Thyroid gland (tissue), 4 donors: Measurements from ENCODE around the gene MYDGF. TPM values are rescaled to one million over a fixed set of nuclear protein-coding genes. Genes with fewer than 3 reads are reported as not detected.

Experiments used
- DNase-seq, 2 donors: peaks; one replicate each; pipeline ENCODE4 v3.0.0-alpha.2; 2019
- H3K27ac ChIP-seq, 3 donors: fragments of 200-600 bp; sonication (generic); 1 replicate in 2 of 3; 2 replicates in 1 of 3; pipeline ENCODE4 v1.5.1; 2016 to 2019; ENCODE audit warnings: mild to moderate bottlenecking in 1 of 3, moderate library complexity in 1 of 3
- H3K27me3 ChIP-seq: fragments of 200-600 bp; sonication (generic); one replicate; pipeline ENCODE4 v1.5.1; 2019
- H3K36me3 ChIP-seq, 2 donors: fragments of 200-600 bp; sonication (generic); one replicate each; pipeline ENCODE4 v1.5.1; 2016 to 2019
- H3K4me1 ChIP-seq, 2 donors: fragments of 200-600 bp; sonication (generic); one replicate each; pipeline ENCODE4 v1.5.1; 2017 to 2019
- H3K4me3 ChIP-seq, 3 donors: fragments of 200-600 bp; sonication (generic); replicated peaks in 1 of 3; 1 replicate in 2 of 3; 2 replicates in 1 of 3; pipeline ENCODE4 v1.5.1; 2016; ENCODE audit warnings: mild to moderate bottlenecking in 1 of 3
- H3K9me3 ChIP-seq: fragments of 200-600 bp; sonication (generic); one replicate; pipeline ENCODE4 v1.5.1; 2017
- POLR2A ChIP-seq, 2 donors: fragments of 450-650 bp; IDR thresholded peaks; one replicate each; pipeline ENCODE4 v1.6.1; 2017; ENCODE audit warnings: antibody characterized with exemption in 2 of 2, mild to moderate bottlenecking in 2 of 2, moderate library complexity in 1 of 2
- WGBS, 2 donors: methylation state at CpG; one replicate each; pipeline ENCODE4 v1.1.5; 2017; 5-methylcytosine and 5-hydroxymethylcytosine counted together
- intact Hi-C: fragments of 100-400 bp; cut with DNase I; formaldehyde crosslinking; loops from one replicate; pipeline ENCODE4 v1.15.1; 2023
- total RNA-seq, 4 donors: library from RNA; depleted of rRNA; stranded (reverse); fragments of >200 nt; gene quantifications; one replicate each; pipeline ENCODE4 v1.2.3, GENCODE V29; 2016
- TF ChIP-seq, protein P1 (sequence below), 6 experiments: fragments of 200-600 bp in 3 of 6; fragments of 450-650 bp in 3 of 6; sonication (generic) in 3 of 6; IDR thresholded peaks; one replicate each; pipeline ENCODE4 v1.5.1; 2016 to 2019; ENCODE audit warnings: antibody characterized with exemption in 6 of 6, mild to moderate bottlenecking in 2 of 6, inconsistent platforms in 1 of 6, moderate library complexity in 1 of 6

MYDGF gene
- total RNA-seq, 4 donors from 2014 or later: 48.0 to 72.6 (median 65.2) TPM

DNA sequence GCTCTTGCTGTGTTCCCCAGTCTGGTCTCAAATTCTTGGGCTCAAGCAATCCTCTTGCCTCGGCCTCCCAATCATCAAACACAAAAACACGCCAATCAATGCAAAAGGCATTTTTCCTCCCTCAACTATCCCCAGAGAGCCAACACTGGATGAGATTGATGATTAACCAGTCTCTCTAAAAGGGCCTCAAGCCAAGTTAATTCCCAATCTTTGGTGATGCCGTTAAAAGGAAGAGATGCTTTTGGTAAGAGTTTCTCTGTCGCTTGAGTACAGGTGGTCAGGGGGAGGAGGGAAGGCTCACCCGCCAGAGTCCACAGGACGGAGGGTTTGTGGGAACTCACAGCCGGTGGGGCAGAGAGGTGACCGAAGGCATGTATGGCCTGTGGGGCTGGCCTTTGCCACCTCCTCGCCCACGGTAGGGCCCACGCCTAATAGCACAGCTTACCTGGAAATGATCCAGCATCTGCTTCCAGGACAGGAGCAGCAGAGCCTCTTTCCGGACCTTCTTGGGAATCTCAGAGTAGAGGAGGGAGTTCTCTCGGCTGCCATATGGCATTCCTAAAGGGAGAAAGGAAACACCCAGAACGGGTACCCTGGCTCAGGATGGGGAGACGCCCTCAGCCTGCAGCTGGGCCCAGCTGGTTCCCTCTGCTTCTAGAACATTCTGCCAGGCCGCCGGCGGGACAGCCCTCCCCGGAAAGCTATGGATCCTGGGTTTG is 35.4 kb upstream of the MYDGF start:
- no peak for DNase-seq
- Histone ChIP-seq H3K4me3 (no peak overlapping the region), H3K9me3 (no peaks in the 10 kb centered on the region), H3K36me3 (peaks cover 35 to 41% of the 10 kb centered on the region in 2 donors), H3K4me1 (no peaks in the 10 kb centered on the region), H3K27me3 (no peaks in the 10 kb centered on the region), H3K27ac (no peak overlapping the region)
- TF ChIP-seq POLR2A (IDR thresholded peaks at IDR 0.05): no peak
- TF ChIP-seq, protein P1, sequence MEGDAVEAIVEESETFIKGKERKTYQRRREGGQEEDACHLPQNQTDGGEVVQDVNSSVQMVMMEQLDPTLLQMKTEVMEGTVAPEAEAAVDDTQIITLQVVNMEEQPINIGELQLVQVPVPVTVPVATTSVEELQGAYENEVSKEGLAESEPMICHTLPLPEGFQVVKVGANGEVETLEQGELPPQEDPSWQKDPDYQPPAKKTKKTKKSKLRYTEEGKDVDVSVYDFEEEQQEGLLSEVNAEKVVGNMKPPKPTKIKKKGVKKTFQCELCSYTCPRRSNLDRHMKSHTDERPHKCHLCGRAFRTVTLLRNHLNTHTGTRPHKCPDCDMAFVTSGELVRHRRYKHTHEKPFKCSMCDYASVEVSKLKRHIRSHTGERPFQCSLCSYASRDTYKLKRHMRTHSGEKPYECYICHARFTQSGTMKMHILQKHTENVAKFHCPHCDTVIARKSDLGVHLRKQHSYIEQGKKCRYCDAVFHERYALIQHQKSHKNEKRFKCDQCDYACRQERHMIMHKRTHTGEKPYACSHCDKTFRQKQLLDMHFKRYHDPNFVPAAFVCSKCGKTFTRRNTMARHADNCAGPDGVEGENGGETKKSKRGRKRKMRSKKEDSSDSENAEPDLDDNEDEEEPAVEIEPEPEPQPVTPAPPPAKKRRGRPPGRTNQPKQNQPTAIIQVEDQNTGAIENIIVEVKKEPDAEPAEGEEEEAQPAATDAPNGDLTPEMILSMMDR (IDR thresholded peaks at IDR 0.05): no peak
- intact Hi-C loops: no loop called here
- 86 to 91% methylated on average over 16 to 19 of the region's 19 CpGs for WGBS, 2 donors

DNA sequence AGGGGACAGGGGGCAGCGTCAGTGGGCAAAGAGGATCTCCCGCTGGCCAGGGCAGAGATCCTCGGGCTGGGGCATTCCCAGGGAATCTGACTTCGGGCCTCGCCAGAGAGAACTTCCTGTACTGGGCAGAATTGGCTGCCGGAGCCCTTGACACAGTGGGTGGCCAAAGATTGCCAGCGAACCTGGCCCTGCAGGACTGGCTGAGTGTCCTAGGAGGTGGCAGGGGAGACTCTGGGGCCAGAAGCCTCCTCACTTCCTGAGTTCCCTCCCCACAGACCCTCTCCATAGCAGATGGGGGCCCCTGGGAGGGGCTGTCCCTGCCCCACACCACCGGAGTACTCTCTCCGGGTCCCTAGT is 34.2 kb upstream of the MYDGF start:
- H3K9me3 ChIP-seq: no peaks in the 10 kb centered on the region
- TF ChIP-seq, protein P1 (IDR thresholded peaks at IDR 0.05): no peak
- no peak for TF ChIP-seq POLR2A (IDR thresholded peaks at IDR 0.05)
- DNase-seq: no peak
- no peak overlapping the region for H3K27ac ChIP-seq
- H3K36me3 ChIP-seq: peaks cover 45 to 46% of the 10 kb centered on the region in 2 donors
- no peak overlapping the region for H3K4me3 ChIP-seq
- H3K4me1 ChIP-seq: no peaks in the 10 kb centered on the region
- no peaks in the 10 kb centered on the region for H3K27me3 ChIP-seq
- intact Hi-C loops: no loop called here
- 90 to 96% methylated on average over 6 to 8 of the region's 9 CpGs for WGBS, 2 donors

DNA sequence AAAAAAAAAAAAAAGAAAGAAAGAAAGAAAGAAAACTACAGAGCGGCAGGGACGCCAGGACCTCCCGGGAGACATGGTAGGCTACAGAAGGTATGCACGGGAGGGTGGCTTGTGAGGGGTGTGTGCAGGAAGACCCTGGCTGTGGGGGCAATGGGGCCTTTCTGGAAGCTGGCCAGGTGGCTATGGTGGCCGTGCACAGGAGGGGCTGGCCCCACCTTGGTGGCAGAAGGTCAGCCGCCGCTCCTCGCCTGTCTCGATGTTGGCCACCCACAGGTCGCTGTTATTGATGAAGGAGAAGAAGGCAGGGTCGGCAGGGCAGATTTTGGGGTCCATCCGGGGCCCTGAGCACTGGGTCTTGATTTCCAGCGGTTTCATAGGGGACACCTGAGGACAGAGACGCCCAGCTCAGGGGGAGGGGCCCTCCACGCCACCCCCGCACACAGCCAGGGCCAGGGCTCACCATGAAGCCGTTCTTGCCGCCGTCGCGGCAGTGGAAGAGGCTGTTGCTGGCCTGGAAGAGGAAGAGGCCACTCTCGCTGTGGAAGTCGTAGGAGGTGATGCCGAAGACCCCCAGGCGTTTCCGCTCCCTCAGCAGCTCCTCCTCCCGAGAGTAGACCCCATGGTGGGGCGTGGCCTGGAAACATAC is 33.7 kb upstream of the MYDGF start:
- Histone ChIP-seq H3K4me3 (no peak overlapping the region), H3K27ac (no peak overlapping the region), H3K4me1 (no peaks in the 10 kb centered on the region), H3K27me3 (no peaks in the 10 kb centered on the region), H3K36me3 (peaks cover 45 to 48% of the 10 kb centered on the region in 2 donors), H3K9me3 (no peaks in the 10 kb centered on the region)
- TF ChIP-seq, protein P1 (IDR thresholded peaks at IDR 0.05): no peak
- TF ChIP-seq POLR2A (IDR thresholded peaks at IDR 0.05): no peak
- DNase-seq: no peak
- intact Hi-C loops: no loop called here
- 95 to 96% methylated on average over 25 to 27 of the region's 28 CpGs for WGBS, 2 donors

DNA sequence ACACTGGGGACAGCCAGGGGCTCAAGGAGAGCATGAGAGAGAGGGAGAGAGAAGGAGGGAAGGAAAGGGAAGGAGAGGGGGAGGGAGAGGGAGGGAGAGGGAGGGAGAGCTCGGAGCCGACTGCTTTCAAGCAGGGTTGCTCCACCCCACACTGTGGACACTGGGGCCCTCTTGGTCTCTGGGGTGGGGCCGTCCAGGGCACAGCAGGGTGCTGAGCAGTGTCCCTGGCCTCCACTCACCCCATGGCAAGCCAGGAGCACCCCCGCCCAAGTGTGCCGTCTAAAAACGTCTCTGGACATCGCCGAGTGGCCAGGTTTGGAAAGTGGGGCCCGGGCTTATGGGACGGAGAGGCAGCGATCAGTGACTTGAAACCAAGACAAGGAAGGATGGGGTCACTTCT is 32.6 kb upstream of the MYDGF start:
- H3K27ac ChIP-seq: no peak overlapping the region
- no peaks in the 10 kb centered on the region for H3K27me3 ChIP-seq
- peaks cover 54 to 55% of the 10 kb centered on the region in 2 donors for H3K36me3 ChIP-seq
- H3K4me3 ChIP-seq: no peak overlapping the region
- no peaks in the 10 kb centered on the region for H3K9me3 ChIP-seq
- H3K4me1 ChIP-seq: no peaks in the 10 kb centered on the region
- TF ChIP-seq, protein P1 (IDR thresholded peaks at IDR 0.05): no peak
- no peak for TF ChIP-seq POLR2A (IDR thresholded peaks at IDR 0.05)
- 90 to 93% methylated on average over 11 of the region's 11 CpGs for WGBS, 2 donors
- DNase-seq: no peak
- intact Hi-C loops: no loop called here

DNA sequence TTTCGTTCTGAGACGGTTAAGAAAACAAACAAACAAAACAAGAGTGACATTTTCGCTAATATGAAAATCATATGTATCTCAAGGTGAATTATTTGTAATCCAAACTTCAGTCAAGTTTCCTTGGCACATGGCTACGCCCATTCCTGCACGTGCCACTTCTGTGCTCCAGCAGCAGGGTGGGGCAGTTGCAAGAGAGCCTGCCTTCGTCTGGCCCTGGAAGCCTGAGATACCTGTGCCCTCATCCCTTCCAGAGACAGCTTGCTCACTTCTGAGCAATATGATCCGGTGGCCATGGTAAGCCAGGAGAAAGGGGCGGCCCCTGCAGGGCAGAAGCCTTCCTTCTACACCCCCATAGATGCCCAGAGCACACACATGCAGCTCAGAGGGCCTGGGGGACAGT is 31.4 kb upstream of the MYDGF start:
- Histone ChIP-seq H3K36me3 (peaks cover 65 to 67% of the 10 kb centered on the region in 2 donors), H3K9me3 (no peaks in the 10 kb centered on the region), H3K4me1 (no peaks in the 10 kb centered on the region), H3K27ac (no peak overlapping the region), H3K27me3 (no peaks in the 10 kb centered on the region), H3K4me3 (no peak overlapping the region)
- intact Hi-C loops: no loop called here
- TF ChIP-seq, protein P1 (IDR thresholded peaks at IDR 0.05): no peak
- TF ChIP-seq POLR2A (IDR thresholded peaks at IDR 0.05): no peak
- WGBS, 2 donors: 95 to 97% methylated on average over 8 of the region's 8 CpGs
- DNase-seq: no peak
